Glomerular visceral epithelial cell (primary cell): Measurements from ENCODE around the gene HABP4.

Experiments
- DNase-seq: peaks from one replicate; pipeline ENCODE4 v3.0.0-alpha.2; 2016; ENCODE audit errors: extremely low spot score

HABP4 gene

DNA sequence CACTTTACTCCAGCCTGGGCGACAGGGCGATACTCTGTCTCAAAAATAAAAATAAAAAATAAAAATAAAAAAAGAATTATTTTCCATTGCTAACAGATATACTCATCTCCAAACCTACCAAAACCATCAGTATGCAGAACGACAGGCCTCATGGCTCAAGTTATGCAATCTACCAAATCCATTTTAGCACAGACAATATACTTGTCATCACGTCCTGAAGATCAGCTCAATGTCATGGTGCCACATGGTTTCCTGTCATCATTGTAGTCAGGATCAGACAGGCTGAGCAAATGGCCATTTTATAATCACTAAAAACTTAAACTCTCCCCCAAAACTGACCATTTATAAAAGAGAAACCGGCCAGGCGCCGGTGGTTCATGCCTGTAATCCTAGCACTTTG is 69.1 kb downstream of the HABP4 start:
- no peak for DNase-seq

DNA sequence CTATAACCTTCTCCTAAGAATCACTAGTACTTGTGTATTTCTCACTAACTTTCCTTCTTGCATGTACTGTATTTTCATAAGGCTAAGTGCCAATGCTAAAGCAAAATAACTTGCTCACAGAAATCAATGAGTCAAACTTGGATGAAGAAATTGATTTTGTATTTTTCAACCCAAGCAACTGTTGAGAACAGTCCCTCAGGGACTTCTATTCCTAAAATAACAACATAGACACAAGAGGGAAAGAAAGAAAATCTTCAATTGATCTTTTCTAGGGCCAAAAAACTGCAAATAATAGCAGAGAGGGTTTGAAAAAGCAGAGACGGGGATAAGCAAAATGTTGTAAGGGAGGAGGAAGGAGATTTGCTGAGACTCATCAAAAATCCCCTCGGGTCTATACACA is 69.8 kb downstream of the HABP4 start:
- DNase-seq, result no peak

DNA sequence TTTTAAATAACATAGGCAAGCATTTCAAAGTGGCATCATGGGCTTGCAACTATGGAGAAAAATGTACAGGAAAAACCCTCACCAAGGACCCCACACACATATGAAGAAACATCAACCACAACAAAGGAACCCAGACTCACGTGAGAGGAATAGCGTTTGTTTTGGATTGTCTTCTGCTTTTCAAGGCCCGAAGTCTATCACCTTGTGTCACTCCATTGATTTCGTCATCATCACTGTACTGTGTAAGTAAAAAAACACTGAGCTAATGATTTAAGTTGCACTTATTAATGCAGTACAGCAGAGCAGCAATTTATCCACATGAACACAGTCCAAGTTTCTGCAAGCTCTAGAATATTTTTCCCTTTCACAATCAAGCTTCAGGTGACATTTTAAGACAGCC is 72.4 kb downstream of the HABP4 start:
- no peak for DNase-seq

DNA sequence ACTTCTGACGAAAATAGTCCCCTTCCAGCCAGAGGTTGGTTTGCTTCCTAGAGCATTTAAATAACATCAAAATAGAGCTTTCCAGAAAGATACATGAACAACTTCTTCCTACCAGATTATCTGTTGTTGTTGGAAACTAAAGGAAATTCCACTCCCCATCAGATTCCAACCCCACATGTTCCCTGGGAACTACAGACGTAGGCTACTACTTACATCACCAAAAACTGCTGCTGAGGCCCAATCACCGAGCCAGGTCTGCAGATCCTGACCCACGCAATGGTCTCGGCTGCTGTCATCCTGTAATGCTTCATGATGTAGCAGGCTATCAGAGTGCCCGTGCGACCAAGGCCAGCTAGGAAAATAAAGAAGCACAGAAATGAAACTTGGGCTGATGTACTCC is 73.4 kb downstream of the HABP4 start:
- no peak for DNase-seq

DNA sequence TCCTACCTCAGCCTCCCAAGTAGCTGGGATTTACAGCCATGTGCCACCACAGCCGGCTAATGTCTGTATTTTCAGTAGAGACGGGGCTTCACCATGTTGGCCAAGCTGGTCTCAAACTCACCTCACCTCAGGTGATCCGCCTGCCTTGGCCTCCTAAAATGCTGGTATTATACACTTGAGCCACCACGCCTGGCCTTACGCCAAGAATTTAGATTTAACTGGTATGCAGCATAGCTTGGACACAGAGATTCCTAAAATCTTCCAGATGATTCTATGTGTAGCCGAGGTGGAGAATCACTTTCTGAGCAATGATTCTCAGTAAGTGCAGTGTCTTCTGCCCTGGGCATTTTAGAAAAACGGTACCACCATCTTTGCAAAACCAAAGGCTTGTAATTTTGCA is 74.1 kb downstream of the HABP4 start:
- no peak for DNase-seq

- no peak for DNase-seq
Observed at GRCh38 chr9:96524764-96525163, 74.8 kb downstream of the HABP4 start.

DNA sequence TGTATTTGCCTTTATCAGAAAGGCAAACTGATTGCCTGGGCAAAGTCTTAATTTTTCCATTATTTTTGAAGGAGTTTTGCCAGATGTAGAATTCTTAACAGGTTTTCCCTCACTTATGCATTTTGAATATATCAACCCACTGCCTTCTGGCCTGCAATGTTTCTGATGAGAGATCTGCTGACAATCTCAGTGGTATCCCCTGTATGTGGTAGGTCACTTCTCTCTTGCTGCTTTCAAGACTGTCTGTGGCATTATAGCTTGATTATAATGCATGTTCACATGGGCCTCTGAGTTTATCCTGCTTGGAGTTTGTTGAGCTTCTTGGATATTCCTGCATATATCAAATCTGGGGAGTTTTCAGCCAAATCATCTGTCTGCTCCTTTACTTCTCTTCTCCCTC is 82.2 kb downstream of the HABP4 start:
- DNase-seq, result no peak

DNA sequence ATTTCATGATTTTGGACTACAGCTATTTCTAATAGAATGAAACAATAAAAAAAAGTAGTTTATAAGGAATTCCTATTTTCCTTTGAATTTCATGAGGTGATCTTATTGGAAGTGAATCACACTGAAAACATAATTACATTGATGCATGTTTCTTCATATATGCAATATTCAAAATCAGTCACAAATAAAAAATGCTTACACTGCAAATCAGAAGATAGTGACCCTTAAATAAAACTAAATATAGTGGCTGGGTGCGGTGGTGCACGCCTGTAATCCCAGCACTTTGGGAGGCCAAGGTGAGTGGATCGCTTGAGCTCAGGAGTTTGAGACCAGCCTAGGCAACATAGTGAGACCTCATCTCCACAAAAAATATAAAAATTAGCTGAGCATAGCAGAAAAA is 90.1 kb downstream of the HABP4 start:
- no peak for DNase-seq
